Measurements from ENCODE around the gene CHDH.

CHDH gene

DNA sequence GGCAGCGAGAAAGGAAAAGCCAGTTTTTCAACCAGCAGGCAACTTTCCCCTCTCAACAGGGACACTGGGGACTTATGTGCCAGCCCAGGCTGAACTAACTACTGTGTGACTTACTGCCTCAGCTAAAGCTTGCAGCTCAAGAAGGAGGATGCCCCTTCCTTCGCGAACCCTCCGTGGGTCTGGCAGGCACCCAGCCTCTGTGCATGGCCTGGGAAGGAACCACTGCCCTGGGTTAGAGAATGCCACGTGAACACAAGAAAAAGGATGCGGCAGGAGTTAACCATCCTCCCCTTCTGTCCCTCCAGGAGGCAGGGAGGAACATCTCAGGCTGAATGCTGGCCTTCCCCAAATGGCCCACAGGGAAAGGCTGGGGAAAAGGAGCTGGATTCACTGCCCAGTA is 29.0 kb downstream of the CHDH start:
- no peak overlapping the region for H3K4me2 ChIP-seq (ENCODE audit: low read length)
- H2BK120ac ChIP-seq (ENCODE audit: low read depth, low read length), result no peak overlapping the region

DNA sequence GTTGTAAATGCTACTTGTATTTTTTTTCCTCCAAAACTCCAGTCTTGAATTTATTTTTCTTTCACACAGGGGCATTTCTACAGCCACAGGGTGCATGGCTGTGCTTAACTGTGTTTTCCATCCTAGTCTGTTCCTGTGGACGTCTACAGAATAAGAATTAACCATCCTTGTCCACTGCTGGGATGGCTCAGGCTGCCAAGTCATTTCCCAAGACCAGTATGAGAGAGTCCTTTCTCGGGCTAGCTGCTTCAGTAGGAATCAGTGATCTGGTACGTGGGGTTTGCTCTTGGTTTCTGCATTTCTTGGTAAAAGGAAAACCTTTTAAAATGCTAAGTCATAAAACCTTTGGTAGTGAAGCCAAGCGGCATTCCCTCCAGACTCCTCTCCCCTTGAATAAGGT is 29.8 kb downstream of the CHDH start:
- no peak overlapping the region for H3K23ac ChIP-seq (ENCODE audit: low read length)
- no peaks in the 10 kb centered on the region for H3K4me1 ChIP-seq (ENCODE audit: control insufficient read depth, low read depth, low read length)
- H3K4me2 ChIP-seq (ENCODE audit: low read length), result no peak overlapping the region
- no CpG with 5 or more reads among the region's 4 CpGs for WGBS (ENCODE audit: extremely low coverage, insufficient coverage, low lambda C conversion rate)
- no peaks in the 10 kb centered on the region for H3K27me3 ChIP-seq (ENCODE audit: insufficient read depth, low read length, poor library complexity)
- H3K79me1 ChIP-seq (ENCODE audit: low read length), result no peaks in the 10 kb centered on the region
- no peak overlapping the region for H2BK120ac ChIP-seq (ENCODE audit: low read depth, low read length)
- H3K36me3 ChIP-seq (ENCODE audit: control insufficient read depth, insufficient read depth, low read length), result no peaks in the 10 kb centered on the region
- no peak overlapping the region for H3K56ac ChIP-seq (ENCODE audit: low read length)
- H3K27ac ChIP-seq (ENCODE audit: low read depth, low read length), result no peak overlapping the region
- no peaks in the 10 kb centered on the region for H3K79me2 ChIP-seq (ENCODE audit: control insufficient read depth, insufficient read depth, low read length)
- no peak overlapping the region for H3K9ac ChIP-seq (ENCODE audit: low read length)
- no peak overlapping the region for H2BK15ac ChIP-seq (replicated peaks; ENCODE audit: low read depth)
- H3K4me3 ChIP-seq (ENCODE audit: low read length), result no peak overlapping the region
- H3K18ac ChIP-seq (ENCODE audit: low read length), result no peak overlapping the region
- H4K8ac ChIP-seq (ENCODE audit: low read depth, low read length), result no peak overlapping the region
- no peak overlapping the region for H2BK5ac ChIP-seq (ENCODE audit: low read length)
- no peak for DNase-seq
- H2AK5ac ChIP-seq (ENCODE audit: low read length), result no peak overlapping the region
- H3K4ac ChIP-seq (ENCODE audit: low read depth, low read length), result no peak overlapping the region
- no peak overlapping the region for H4K5ac ChIP-seq (ENCODE audit: low read length)

More for the DNA sequence above, 29.0 kb downstream of the CHDH start:
- Histone ChIP-seq H3K4me1 (ENCODE audit: control insufficient read depth, low read depth, low read length) (no peaks in the 10 kb centered on the region), H3K36me3 (ENCODE audit: control insufficient read depth, insufficient read depth, low read length) (no peaks in the 10 kb centered on the region), H3K79me1 (ENCODE audit: low read length) (no peaks in the 10 kb centered on the region), H4K8ac (ENCODE audit: low read depth, low read length) (no peak overlapping the region), H3K4me3 (ENCODE audit: low read length) (no peak overlapping the region), H2AK5ac (ENCODE audit: low read length) (no peak overlapping the region), H4K5ac (ENCODE audit: low read length) (no peak overlapping the region), H3K4ac (ENCODE audit: low read depth, low read length) (no peak overlapping the region), H3K56ac (ENCODE audit: low read length) (no peak overlapping the region), H3K9ac (ENCODE audit: low read length) (no peak overlapping the region), H3K18ac (ENCODE audit: low read length) (no peak overlapping the region), H3K27me3 (ENCODE audit: insufficient read depth, low read length, poor library complexity) (no peaks in the 10 kb centered on the region), H2BK15ac (replicated peaks; ENCODE audit: low read depth) (no peak overlapping the region), H2BK5ac (ENCODE audit: low read length) (no peak overlapping the region), H3K27ac (ENCODE audit: low read depth, low read length) (no peak overlapping the region), H3K23ac (ENCODE audit: low read length) (no peak overlapping the region), H3K79me2 (ENCODE audit: control insufficient read depth, insufficient read depth, low read length) (no peaks in the 10 kb centered on the region)
- DNase-seq, result no peak
- no CpG with 5 or more reads among the region's 6 CpGs for WGBS (ENCODE audit: extremely low coverage, insufficient coverage, low lambda C conversion rate)

DNA sequence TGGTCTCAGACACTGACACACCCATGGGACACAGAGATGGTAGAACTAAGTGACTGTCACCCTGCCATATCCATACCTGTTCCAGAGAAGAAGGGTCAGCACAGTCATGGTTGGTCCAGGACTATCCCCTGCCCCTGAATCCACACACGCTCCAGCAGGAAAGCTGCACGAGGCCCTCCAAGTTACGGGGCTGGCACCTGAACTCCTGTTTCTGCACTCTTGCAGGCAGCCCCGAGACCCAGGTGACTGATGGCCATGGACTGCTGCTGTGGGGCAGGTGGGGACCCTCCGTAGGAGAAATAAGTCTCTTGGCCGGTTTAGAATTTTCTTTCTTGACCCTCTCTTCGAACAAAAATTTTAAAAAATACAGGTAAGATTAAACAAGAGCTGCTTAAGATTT is 30.6 kb downstream of the CHDH start:
- no peak overlapping the region for H2BK15ac ChIP-seq (replicated peaks; ENCODE audit: low read depth)
- no CpG with 5 or more reads among the region's 7 CpGs for WGBS (ENCODE audit: extremely low coverage, insufficient coverage, low lambda C conversion rate)
- no peak for DNase-seq
- no peaks in the 10 kb centered on the region for H3K79me1 ChIP-seq (ENCODE audit: low read length)
- H3K9ac ChIP-seq (ENCODE audit: low read length), result no peak overlapping the region
- no peak overlapping the region for H4K8ac ChIP-seq (ENCODE audit: low read depth, low read length)
- H3K27me3 ChIP-seq (ENCODE audit: insufficient read depth, low read length, poor library complexity), result no peaks in the 10 kb centered on the region
- H3K4me1 ChIP-seq (ENCODE audit: control insufficient read depth, low read depth, low read length), result no peaks in the 10 kb centered on the region
- no peak overlapping the region for H3K4me2 ChIP-seq (ENCODE audit: low read length)
- no peak overlapping the region for H2BK5ac ChIP-seq (ENCODE audit: low read length)
- no peaks in the 10 kb centered on the region for H3K79me2 ChIP-seq (ENCODE audit: control insufficient read depth, insufficient read depth, low read length)
- H3K18ac ChIP-seq (ENCODE audit: low read length), result no peak overlapping the region
- no peak overlapping the region for H3K23ac ChIP-seq (ENCODE audit: low read length)
- no peak overlapping the region for H3K4me3 ChIP-seq (ENCODE audit: low read length)
- H3K56ac ChIP-seq (ENCODE audit: low read length), result no peak overlapping the region
- H3K4ac ChIP-seq (ENCODE audit: low read depth, low read length), result no peak overlapping the region
- H2BK120ac ChIP-seq (ENCODE audit: low read depth, low read length), result no peak overlapping the region
- no peak overlapping the region for H3K27ac ChIP-seq (ENCODE audit: low read depth, low read length)
- no peak overlapping the region for H4K5ac ChIP-seq (ENCODE audit: low read length)
- H3K36me3 ChIP-seq (ENCODE audit: control insufficient read depth, insufficient read depth, low read length), result no peaks in the 10 kb centered on the region
- H2AK5ac ChIP-seq (ENCODE audit: low read length), result no peak overlapping the region

DNA sequence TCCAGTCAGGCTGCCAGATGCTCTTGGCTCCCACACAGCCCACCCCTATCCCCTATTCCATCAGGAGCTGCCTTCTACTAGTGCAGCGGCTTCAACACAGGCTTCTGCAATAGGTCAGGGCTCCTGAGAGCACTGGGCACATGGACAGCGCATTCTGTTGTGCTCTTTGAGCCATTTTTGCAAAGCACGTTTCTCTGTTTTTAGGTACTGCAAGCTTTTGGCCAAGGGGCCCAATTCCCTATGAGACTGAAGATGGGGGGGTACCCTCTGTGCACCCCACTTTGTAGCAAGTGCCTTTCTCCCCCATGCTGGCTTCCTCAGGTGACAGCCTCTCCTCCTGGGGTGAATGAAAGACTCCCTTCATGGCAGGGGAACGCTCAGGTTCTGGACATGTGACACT is 31.2 kb downstream of the CHDH start:
- Histone ChIP-seq H3K79me2 (ENCODE audit: control insufficient read depth, insufficient read depth, low read length) (no peaks in the 10 kb centered on the region), H2AK5ac (ENCODE audit: low read length) (no peak overlapping the region), H3K4me1 (ENCODE audit: control insufficient read depth, low read depth, low read length) (no peaks in the 10 kb centered on the region), H3K4ac (ENCODE audit: low read depth, low read length) (no peak overlapping the region), H3K4me3 (ENCODE audit: low read length) (no peak overlapping the region), H2BK15ac (replicated peaks; ENCODE audit: low read depth) (no peak overlapping the region), H3K23ac (ENCODE audit: low read length) (no peak overlapping the region), H3K79me1 (ENCODE audit: low read length) (no peaks in the 10 kb centered on the region), H3K18ac (ENCODE audit: low read length) (no peak overlapping the region), H2BK5ac (ENCODE audit: low read length) (no peak overlapping the region), H3K27ac (ENCODE audit: low read depth, low read length) (no peak overlapping the region), H3K27me3 (ENCODE audit: insufficient read depth, low read length, poor library complexity) (no peaks in the 10 kb centered on the region), H3K56ac (ENCODE audit: low read length) (no peak overlapping the region), H4K8ac (ENCODE audit: low read depth, low read length) (no peak overlapping the region), H3K36me3 (ENCODE audit: control insufficient read depth, insufficient read depth, low read length) (no peaks in the 10 kb centered on the region), H4K5ac (ENCODE audit: low read length) (no peak overlapping the region), H3K9ac (ENCODE audit: low read length) (no peak overlapping the region), H2BK120ac (ENCODE audit: low read depth, low read length) (no peak overlapping the region), H3K4me2 (ENCODE audit: low read length) (no peak overlapping the region)
- no CpG with 5 or more reads among the region's 4 CpGs for WGBS (ENCODE audit: extremely low coverage, insufficient coverage, low lambda C conversion rate)
- no peak for DNase-seq

DNA sequence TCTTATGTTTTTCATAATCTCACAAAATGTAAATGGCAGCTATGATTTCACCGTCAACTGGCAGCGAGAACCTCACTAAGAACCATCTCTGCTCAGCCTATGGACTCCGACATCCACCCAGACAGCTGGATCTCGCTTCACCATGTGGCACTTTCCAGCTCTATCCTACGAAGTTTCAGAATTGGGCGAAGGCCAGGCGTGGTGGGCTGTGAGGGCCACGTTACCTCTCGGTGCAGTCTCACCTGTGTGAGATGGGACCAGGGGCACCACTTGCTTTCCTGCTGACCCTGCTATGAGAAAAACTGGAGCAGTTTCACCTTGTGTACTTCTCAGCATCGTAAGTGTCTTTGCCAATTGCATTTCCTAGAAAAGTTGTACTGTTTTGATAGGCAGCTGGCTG is 32.3 kb downstream of the CHDH start:
- H3K27ac ChIP-seq (ENCODE audit: low read depth, low read length), result no peak overlapping the region
- no peak overlapping the region for H3K23ac ChIP-seq (ENCODE audit: low read length)
- H3K36me3 ChIP-seq (ENCODE audit: control insufficient read depth, insufficient read depth, low read length), result no peaks in the 10 kb centered on the region
- WGBS (ENCODE audit: extremely low coverage, insufficient coverage, low lambda C conversion rate), result no CpG with 5 or more reads among the region's 10 CpGs
- no peak overlapping the region for H2AK5ac ChIP-seq (ENCODE audit: low read length)
- H3K4me2 ChIP-seq (ENCODE audit: low read length), result no peak overlapping the region
- no peak overlapping the region for H2BK120ac ChIP-seq (ENCODE audit: low read depth, low read length)
- H3K4me3 ChIP-seq (ENCODE audit: low read length), result no peak overlapping the region
- H4K8ac ChIP-seq (ENCODE audit: low read depth, low read length), result no peak overlapping the region
- no peak overlapping the region for H2BK15ac ChIP-seq (replicated peaks; ENCODE audit: low read depth)
- DNase-seq, result no peak
- H3K4me1 ChIP-seq (ENCODE audit: control insufficient read depth, low read depth, low read length), result no peaks in the 10 kb centered on the region
- H3K4ac ChIP-seq (ENCODE audit: low read depth, low read length), result no peak overlapping the region
- H3K9ac ChIP-seq (ENCODE audit: low read length), result no peak overlapping the region
- H3K27me3 ChIP-seq (ENCODE audit: insufficient read depth, low read length, poor library complexity), result no peaks in the 10 kb centered on the region
- no peaks in the 10 kb centered on the region for H3K79me2 ChIP-seq (ENCODE audit: control insufficient read depth, insufficient read depth, low read length)
- no peak overlapping the region for H4K5ac ChIP-seq (ENCODE audit: low read length)
- H3K56ac ChIP-seq (ENCODE audit: low read length), result no peak overlapping the region
- no peak overlapping the region for H3K18ac ChIP-seq (ENCODE audit: low read length)
- no peaks in the 10 kb centered on the region for H3K79me1 ChIP-seq (ENCODE audit: low read length)
- no peak overlapping the region for H2BK5ac ChIP-seq (ENCODE audit: low read length)

DNA sequence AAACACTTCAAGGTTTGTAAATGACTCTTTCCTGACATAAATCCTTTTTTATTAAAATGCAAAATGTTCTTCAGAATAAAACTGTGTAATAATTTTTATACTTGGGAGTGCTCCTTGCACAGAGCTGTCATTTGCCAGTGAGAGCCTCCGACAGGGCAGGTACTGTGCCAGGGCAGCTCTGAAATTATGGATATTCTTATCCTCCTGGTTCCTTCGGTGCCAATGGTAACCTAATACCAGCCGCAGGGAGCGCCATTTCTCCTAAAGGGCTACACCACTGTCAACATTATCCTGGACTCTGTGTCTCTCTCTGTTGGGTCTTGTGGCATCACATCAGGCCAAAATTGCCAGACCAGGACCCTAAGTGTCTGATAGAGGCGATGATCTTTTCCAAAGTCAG is 33.0 kb downstream of the CHDH start:
- H2BK15ac ChIP-seq (replicated peaks; ENCODE audit: low read depth), result no peak overlapping the region
- H3K27ac ChIP-seq (ENCODE audit: low read depth, low read length), result no peak overlapping the region
- no peak for DNase-seq

More for the DNA sequence above, 33.0 kb downstream of the CHDH start:
- Histone ChIP-seq H3K36me3 (ENCODE audit: control insufficient read depth, insufficient read depth, low read length) (no peaks in the 10 kb centered on the region), H3K56ac (ENCODE audit: low read length) (no peak overlapping the region), H2BK120ac (ENCODE audit: low read depth, low read length) (no peak overlapping the region), H2AK5ac (ENCODE audit: low read length) (no peak overlapping the region), H2BK5ac (ENCODE audit: low read length) (no peak overlapping the region), H3K79me2 (ENCODE audit: control insufficient read depth, insufficient read depth, low read length) (no peaks in the 10 kb centered on the region), H3K4me2 (ENCODE audit: low read length) (no peak overlapping the region), H3K18ac (ENCODE audit: low read length) (no peak overlapping the region), H3K4ac (ENCODE audit: low read depth, low read length) (no peak overlapping the region), H3K27me3 (ENCODE audit: insufficient read depth, low read length, poor library complexity) (no peaks in the 10 kb centered on the region), H4K8ac (ENCODE audit: low read depth, low read length) (no peak overlapping the region), H3K9ac (ENCODE audit: low read length) (no peak overlapping the region), H3K4me1 (ENCODE audit: control insufficient read depth, low read depth, low read length) (no peaks in the 10 kb centered on the region), H3K79me1 (ENCODE audit: low read length) (no peaks in the 10 kb centered on the region), H4K5ac (ENCODE audit: low read length) (no peak overlapping the region), H3K4me3 (ENCODE audit: low read length) (no peak overlapping the region), H3K23ac (ENCODE audit: low read length) (no peak overlapping the region)
- WGBS (ENCODE audit: extremely low coverage, insufficient coverage, low lambda C conversion rate), result no CpG with 5 or more reads among the region's 5 CpGs
